Prostate gland (tissue), 2 donors: ENCODE results near the gene GRIK2. TPM values are rescaled to one million over a fixed set of nuclear protein-coding genes. Genes with fewer than 3 reads are reported as not detected.

Experiments used
- DNase-seq: peaks from one replicate; pipeline ENCODE4 v3.0.0-alpha.2; 2019; ENCODE audit warnings: low spot score
- H3K27ac ChIP-seq, 2 donors: fragments of 200-600 bp; sonication (generic); 2 replicates each; pipeline ENCODE4 v1.5.1; 2017 to 2019
- H3K27me3 ChIP-seq: fragments of 200-600 bp; sonication (generic); replicated peaks from 2 replicates; pipeline ENCODE4 v1.5.1; 2019; ENCODE audit not compliant: insufficient read depth
- H3K36me3 ChIP-seq, 2 donors: fragments of 200-600 bp; sonication (generic); 1 replicate in 1 of 2; 2 replicates in 1 of 2; pipeline versions ENCODE4 v1.5.1 to v1.8.1; 2017 to 2019
- H3K4me1 ChIP-seq: fragments of 200-600 bp; sonication (generic); replicated peaks from 2 replicates; pipeline ENCODE4 v1.5.1; 2019
- H3K4me3 ChIP-seq, 2 donors: fragments of 200-600 bp; sonication (generic); 2 replicates each; pipeline ENCODE4 v1.5.1; 2017 to 2019
- H3K9me3 ChIP-seq: fragments of 200-600 bp; sonication (generic); 2 replicates; pipeline ENCODE4 v1.5.1; 2017
- CTCF ChIP-seq, 4 experiments: fragments of 200-600 bp in 2 of 4; fragments of 450-650 bp in 2 of 4; sonication (generic) in 2 of 4; IDR thresholded peaks; 1 replicate in 3 of 4; 2 replicates in 1 of 4; pipeline ENCODE4 v1.5.1; 2016 to 2019; ENCODE audit warnings: antibody characterized with exemption in 4 of 4, mild to moderate bottlenecking in 2 of 4, moderate library complexity in 2 of 4
- POLR2A ChIP-seq: fragments of 450-650 bp; IDR thresholded peaks from one replicate; pipeline ENCODE4 v1.6.1; 2016; ENCODE audit warnings: antibody characterized with exemption, mild to moderate bottlenecking
- POLR2AphosphoS5 ChIP-seq: sonication (generic); formaldehyde crosslinking; IDR thresholded peaks from one replicate; pipeline ENCODE4 v1.6.1; 2017; ENCODE audit warnings: antibody characterized with exemption
- WGBS: methylation state at CpG from one replicate; pipeline ENCODE4 v1.1.5; 2018; 5-methylcytosine and 5-hydroxymethylcytosine counted together
- intact Hi-C: fragments of 100-400 bp; cut with DNase I; formaldehyde crosslinking; loops from one replicate; pipeline ENCODE4 v1.14.2; 2022
- total RNA-seq, 2 donors: library from RNA; depleted of rRNA; stranded (reverse); fragments of >200 nt; gene quantifications; one replicate each; pipeline ENCODE4 v1.1.0, GENCODE V29; 2016

GRIK2 gene
- total RNA-seq, 2 donors from 2014 or later: 2.6 to 15.7 TPM

DNA sequence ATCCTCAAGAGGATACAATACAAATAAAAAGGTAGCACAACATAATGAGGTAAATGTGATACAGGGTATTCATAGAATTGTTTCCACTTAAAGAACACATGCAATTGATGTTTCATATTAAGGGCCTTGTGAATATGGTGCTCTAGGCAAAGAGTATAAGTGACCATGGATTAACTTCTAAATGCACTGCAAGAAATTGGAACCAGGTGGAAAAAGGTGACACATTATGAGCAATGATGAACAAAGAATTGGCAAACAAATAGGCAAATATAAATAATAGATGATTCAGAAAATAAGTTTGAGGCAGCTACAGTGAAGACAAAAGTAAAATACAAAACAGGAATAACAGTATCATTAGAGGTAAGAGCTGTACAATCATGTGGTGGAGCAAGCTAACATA is 192.0 kb downstream of the GRIK2 start:
- no peaks in the 10 kb centered on the region for H3K4me1 ChIP-seq

GRCh38 chr6:101588343-101588742 is 194.8 kb downstream of the GRIK2 start:
- no peak for DNase-seq
- no peak overlapping the region for H3K4me3 ChIP-seq
- intact Hi-C loops: no loop called here
- no peaks in the 10 kb centered on the region for H3K4me1 ChIP-seq
- 91% methylated on average over 3 of the region's 3 CpGs for WGBS
- no peaks in the 10 kb centered on the region for H3K9me3 ChIP-seq
- TF ChIP-seq CTCF (IDR thresholded peaks at IDR 0.05) (no peak), POLR2AphosphoS5 (no peak), POLR2A (no peak)
- H3K27ac ChIP-seq: no peak overlapping the region
- no peaks in the 10 kb centered on the region for H3K36me3 ChIP-seq
- H3K27me3 ChIP-seq: no peaks in the 10 kb centered on the region

More for the DNA sequence above, 192.0 kb downstream of the GRIK2 start:
- no peaks in the 10 kb centered on the region for H3K36me3 ChIP-seq
- intact Hi-C loops: no loop called here
- no peaks in the 10 kb centered on the region for H3K27me3 ChIP-seq
- H3K4me3 ChIP-seq: no peak overlapping the region
- H3K9me3 ChIP-seq: no peaks in the 10 kb centered on the region
- H3K27ac ChIP-seq: no peak overlapping the region
- TF ChIP-seq POLR2A (no peak), POLR2AphosphoS5 (no peak), CTCF (IDR thresholded peaks at IDR 0.05) (no peak)
- no peak for DNase-seq

GRCh38 chr6:101595276-101595675 is 201.8 kb downstream of the GRIK2 start:
- DNase-seq: no peak
- H3K4me3 ChIP-seq: no peak overlapping the region
- no peaks in the 10 kb centered on the region for H3K27me3 ChIP-seq
- no peaks in the 10 kb centered on the region for H3K4me1 ChIP-seq
- H3K27ac ChIP-seq: no peak overlapping the region
- H3K36me3 ChIP-seq: no peaks in the 10 kb centered on the region
- no peaks in the 10 kb centered on the region for H3K9me3 ChIP-seq
- TF ChIP-seq POLR2AphosphoS5 (no peak), CTCF (IDR thresholded peaks at IDR 0.05) (no peak), POLR2A (no peak)
- intact Hi-C loops: no loop called here

DNA sequence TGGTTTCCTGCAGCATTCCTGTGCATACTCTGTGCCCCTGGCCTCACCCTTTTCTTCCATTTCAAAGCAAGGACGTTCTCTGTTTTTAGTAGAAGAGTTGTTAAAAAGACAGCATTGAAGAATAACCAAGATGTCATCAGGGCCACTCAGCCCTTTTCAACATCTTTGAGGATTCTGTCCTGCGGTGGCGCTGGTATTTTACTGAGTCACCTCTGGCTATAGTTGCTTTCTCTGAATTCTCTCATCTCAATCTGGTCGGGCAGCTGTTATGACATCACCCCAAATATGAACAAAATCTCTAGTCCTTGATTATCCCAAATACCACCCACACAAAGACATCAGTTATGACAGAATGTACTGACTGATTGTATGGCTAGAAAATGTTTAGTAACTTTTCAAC is 204.2 kb downstream of the GRIK2 start:
- H3K36me3 ChIP-seq: no peaks in the 10 kb centered on the region
- H3K4me1 ChIP-seq: no peaks in the 10 kb centered on the region
- H3K9me3 ChIP-seq: no peaks in the 10 kb centered on the region
- no peak overlapping the region for H3K4me3 ChIP-seq
- 74% methylated on average over 4 of the region's 4 CpGs for WGBS
- no peaks in the 10 kb centered on the region for H3K27me3 ChIP-seq
- DNase-seq: no peak
- TF ChIP-seq POLR2AphosphoS5 (no peak), POLR2A (no peak), CTCF (IDR thresholded peaks at IDR 0.05) (no peak)
- H3K27ac ChIP-seq: no peak overlapping the region
- intact Hi-C loops: no loop called here

DNA sequence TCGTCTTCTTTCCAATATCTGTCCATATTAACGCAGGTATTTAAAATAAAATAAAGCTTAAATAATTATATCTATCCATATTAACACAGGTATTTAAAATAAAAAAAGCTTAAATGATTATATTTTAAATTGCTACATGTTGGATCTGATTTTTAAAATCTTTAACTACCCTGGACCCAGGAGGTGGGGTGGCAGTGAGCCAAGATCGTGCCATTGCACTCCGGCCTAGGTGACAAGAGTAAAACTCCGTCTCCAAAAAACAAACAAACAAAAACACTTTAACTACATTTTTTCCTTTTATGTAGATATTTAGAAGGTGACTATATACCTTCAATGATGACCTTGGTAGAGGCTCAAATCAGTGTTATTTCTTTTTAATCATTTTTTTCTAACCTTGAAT is 211.9 kb downstream of the GRIK2 start:
- Histone ChIP-seq H3K36me3 (no peaks in the 10 kb centered on the region), H3K4me3 (no peak overlapping the region), H3K27me3 (no peaks in the 10 kb centered on the region), H3K9me3 (no peaks in the 10 kb centered on the region), H3K4me1 (no peaks in the 10 kb centered on the region), H3K27ac (no peak overlapping the region)
- DNase-seq: no peak
- no peak for TF ChIP-seq CTCF (IDR thresholded peaks at IDR 0.05)
- TF ChIP-seq POLR2AphosphoS5: no peak
- TF ChIP-seq POLR2A: no peak
- intact Hi-C loops: no loop called here
- 85% methylated on average over 5 of the region's 5 CpGs for WGBS
